NCI-H2227 treated with DMSO at 0.1 percent for 48 hours (cell line): ENCODE results near the gene KANK4.

Experiments
- DNase-seq: peaks from one replicate; lab custom pipeline; 2025; lab: John Stamatoyannopoulos, UW

Gene KANK4

DNA sequence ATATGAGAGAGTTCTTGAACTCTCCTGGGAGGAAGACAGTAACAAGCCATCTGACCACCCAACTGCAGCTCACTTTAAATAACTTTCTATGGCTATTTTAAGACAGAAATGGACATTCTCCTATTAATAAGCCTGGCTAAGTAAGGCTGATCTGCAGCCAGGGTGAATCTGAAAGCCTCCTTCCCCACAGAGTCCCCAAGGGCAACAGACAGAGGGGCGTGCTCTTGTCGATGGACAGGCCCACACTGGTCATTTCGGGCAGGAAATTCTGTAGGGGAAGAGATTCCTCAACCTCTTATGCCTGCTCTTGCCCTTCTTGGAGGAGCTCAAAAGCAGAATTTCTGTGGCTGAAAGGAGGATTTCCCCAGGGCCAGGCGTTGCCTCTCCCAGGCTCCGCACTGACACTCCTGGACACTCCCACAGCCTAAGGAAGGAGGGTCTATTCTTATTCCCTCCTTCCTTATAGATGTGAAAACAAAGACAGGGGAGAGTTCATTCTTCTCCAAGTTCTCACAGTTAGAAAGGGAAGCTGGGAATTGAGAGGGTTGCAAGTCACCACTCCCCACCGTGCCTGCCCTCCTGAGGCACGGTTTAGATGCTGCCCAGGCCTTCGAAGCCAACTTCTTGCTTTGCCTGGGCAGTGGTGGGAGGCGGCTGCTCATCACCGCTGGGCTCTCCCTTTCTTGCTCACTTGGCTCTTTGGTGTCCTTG lies 17.9 kb upstream of the KANK4 start:
- no peak for DNase-seq

DNA sequence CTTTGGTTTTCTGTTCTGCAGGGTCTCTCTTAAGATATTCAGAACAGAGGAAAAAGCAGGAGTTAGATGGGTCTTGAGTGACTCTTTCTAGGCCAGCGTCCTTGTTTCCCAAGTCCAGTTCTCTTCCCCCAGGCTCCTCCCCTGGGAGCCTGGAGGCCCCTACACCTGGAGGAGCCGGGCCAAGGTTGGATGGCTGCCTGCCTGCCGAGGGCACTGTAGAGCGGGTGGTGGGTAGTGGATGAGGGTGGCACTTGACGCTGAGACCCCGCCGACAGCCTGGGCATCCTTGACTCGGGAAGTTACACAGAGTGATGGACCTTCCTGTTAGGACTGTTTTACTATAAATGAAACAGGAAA lies 17.4 kb upstream of the KANK4 start:
- no peak for DNase-seq

DNA sequence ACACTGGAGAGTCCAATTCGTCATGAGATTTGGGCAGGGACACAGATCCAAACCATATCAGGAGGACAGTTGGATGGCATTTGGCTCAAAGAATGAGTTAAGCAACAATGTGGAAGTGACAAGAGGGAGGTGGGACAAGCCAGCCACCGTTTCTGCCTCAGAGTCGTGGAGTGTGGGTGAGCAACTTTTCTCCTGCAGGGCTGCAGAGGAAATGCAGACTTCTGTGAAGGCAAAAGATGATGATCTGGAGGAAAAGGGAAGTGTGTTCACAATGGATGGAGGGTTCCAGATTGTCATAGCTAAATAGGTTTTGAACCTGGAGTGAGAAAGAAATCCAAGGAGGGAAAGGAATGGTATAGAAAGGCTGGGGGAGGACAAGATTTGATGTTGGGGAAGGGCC lies 16.4 kb upstream of the KANK4 start:
- no peak for DNase-seq

DNA sequence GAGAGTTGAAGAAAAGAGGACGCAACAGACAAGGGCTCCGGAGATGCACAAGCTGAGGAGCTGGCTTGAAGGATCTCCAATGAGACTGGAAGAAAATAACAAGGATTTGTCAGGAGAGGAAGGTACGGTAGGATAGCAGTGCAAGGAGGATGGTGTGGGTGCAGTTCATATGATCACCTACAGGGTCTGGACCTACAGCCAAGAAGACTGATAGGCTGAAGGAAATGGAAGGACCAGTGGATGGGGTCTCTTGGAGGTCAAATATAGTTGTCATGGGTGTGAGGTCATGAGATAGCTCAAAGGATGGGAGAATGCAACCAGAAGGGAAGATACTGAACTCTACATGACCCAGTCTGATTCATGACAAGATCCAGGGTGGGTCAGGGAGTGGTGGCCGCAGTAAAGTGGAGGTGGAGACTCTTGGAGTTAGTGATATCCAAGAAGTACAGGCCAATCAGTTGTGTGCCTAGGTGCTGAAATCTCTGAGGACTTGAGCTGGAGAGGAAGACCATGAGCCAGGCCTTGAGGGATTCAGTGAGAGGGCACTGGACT lies 15.3 kb upstream of the KANK4 start:
- no peak for DNase-seq

DNA sequence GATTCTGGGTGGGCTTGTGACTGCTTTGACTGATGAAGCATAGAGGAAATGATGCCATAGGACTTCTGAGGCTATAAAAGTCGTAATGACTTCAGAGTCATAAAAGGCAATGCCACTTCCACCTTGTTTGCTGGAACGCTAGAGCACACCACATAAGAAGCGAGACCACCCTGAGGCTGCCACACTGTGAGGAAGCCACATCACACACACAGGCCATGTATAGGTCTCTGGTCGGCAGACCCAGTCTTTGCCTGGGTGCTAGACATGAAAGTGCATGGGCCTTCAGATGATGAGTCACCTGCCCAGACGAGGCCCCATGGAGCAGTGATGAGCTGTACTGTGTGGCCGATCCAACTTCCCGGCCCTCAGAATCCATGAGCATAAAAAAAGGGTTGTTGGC lies 14.2 kb upstream of the KANK4 start:
- DNase-seq = no peak

DNA sequence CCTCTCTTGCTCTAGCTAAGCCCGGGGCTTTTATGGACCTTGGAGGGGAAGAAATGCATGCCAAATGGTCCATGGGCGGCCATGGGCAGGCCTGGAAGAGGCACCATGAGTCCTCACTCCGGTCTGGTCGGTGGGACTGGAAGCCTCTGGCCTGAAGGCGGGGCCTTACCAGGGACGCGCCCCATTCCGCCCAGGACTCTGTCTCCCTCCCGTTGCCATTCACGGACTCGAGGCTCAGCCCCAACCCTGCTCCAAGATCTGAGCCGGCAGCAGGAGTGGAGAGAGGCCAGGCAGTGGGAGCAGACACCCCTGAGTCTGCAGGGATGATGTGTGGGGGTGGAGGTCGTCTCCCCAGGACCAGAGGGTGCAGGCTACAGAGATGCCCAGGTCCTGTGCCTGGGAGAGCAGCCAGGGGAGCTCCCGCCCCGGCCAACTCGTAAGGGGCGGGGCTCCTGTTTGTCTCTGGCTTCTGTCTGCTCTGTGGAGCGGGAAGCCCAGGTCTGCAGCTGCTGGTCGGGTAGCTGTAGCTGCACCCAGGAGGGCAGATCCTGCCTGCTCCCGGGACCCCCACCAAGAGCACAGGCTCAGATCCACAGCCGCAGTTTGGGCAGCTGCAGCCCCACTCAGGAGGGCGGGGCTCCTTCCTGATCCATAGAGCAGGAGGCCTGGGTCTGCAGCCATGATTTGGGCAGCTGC lies 8.3 kb upstream of the KANK4 start:
- DNase-seq = no peak

DNA sequence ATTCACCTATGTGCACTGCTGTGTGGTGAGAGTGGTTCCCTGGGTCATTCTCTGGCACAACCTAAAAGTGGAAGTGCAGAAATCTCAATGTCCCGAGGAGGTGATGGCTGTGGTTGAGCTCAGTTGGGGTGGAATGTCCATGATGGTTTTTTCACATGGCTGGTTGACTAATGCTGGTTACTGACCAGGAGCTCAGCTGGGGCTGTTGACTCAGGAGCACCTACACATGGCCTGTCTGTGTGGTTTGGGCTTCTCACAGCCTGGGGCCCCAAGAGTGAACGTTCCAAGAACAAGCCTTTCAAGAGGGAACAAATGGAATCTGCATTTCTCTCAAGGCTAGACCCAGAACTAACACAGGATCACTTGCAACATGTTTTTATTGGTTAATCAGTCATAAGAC lies 6.4 kb upstream of the KANK4 start:
- no peak for DNase-seq

DNA sequence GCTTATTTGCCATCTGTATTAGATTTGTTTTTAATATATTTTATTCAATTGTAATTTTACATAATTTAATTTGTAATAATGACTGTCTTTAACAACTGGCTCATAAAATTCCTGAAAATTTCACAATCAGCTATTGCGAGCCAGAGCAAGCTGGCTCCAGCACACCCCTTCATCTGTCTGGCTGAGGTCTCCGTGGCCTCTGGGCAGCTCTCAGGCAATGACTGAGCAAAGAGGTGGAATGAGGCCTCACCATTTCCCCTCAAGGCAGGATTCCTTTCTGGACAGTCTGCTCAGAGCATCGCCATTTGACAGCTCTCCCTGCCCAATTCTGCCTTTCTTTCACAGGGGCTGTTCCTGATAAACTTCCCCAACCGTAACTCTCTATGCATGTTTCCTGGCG lies 5.8 kb upstream of the KANK4 start:
- no peak for DNase-seq

DNA sequence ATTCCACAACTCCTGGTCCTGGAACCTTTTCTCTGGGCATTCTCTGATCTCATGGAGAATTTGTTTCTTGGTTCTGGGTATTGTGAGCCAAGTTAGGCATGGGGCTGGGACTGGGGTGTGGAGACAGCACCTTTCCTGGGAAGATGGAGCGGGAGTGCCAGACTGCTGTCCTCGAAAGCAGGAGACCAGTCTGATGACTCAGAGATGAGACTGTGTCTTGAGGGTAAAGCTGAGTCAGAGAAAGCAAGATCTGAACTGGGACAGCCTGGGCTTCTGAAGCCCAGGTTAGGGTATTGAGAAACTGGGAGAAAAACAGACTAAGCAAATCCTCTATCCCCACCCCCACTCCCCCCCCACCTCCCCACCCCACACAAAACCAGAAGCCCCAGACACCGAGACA lies 2.2 kb upstream of the KANK4 start:
- DNase-seq = no peak

DNA sequence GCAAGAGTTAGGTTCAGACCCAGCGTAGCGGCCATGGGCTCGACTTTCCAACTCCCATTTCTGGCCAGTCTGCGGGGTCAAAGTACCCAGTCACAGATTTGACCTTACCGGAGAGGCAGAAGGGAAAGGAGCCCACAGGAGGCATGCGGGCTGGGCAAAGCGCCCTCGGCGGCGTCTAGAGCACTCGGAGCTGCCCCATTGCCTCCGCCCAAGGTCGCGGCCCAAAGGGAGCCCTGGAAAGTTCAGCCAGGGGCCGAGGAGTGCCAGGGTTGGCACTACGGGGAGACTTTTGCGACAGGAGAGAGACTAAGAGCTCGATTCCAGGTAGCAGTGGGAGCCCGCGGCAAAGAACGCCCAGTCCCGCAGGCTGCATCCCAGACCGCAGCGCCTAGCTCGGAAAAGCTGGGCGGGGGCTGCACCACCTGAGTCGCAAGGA lies 896 bp downstream of the KANK4 start:
- DNase-seq = no peak

DNA sequence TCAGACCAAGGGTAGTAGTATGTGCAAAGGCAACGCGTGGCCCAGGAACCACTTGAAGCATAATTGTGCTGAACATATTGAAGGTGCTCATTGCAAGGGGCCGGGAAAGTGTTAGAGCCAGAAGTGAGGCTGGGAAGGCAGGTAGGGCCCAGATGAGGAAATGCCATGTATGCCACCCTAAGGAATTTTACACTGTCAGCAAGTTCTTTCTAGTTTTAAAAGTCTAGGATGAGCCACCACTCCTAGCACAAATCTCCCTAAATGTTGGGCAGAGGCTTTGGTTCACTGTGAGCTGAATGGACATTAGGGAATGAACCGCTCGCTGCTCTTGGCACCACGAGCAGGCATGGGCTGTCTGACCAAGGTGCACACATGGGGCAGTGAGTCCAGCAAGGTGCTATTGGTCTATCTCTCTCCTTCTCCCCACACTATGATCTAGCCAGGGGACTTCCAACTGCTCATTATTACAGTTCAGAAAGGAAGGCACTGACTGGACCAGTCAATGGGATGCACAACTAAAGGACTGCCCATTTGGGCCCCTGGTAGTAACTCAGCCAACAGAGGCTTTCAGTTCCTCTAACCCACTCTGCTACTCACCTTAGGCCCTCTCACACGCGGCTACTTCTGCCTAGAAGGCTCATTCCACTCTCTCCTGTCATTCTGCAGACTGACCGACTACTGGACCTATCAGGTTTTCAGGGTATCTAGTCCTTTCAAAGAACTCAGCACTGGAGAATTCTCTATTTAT lies 2.0 kb downstream of the KANK4 start:
- no peak for DNase-seq

DNA sequence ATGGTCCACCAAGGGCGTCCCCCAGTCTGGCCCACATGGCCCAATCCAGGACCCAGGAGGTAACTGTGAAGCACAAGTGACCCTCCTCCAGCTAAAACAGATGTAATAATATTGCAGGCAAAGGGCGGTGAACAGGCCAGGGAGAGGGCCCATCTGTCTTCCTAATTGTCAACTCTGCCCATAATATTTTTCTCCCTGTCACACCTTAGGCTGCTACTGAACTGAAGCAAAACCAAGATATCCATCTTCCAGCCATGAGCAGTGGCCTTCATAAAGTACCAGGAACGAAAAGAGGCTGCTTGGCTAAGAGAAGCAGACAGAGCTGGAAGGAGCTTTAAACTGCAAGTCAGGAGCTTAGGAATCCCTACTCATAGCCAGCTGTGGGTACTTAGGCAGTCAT lies 3.1 kb downstream of the KANK4 start:
- DNase-seq = no peak

DNA sequence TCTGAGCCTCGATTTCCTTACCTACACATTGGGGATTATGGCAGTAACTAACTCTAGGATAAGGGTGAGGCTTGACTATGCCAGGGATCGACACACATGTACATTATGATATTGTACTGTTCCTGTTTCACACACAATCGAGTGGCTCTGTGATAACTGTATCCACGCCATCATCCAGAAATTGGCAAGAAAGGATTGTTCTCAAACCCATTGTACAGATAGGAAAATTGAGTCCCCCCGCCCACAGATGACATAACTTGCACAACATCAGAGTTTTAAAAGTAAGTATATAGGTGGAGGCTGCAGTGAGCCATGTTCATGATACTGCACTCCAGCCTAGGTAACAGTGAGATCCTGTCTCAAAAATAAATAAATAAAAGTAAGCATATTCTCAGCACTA lies 3.8 kb downstream of the KANK4 start:
- DNase-seq = no peak

DNA sequence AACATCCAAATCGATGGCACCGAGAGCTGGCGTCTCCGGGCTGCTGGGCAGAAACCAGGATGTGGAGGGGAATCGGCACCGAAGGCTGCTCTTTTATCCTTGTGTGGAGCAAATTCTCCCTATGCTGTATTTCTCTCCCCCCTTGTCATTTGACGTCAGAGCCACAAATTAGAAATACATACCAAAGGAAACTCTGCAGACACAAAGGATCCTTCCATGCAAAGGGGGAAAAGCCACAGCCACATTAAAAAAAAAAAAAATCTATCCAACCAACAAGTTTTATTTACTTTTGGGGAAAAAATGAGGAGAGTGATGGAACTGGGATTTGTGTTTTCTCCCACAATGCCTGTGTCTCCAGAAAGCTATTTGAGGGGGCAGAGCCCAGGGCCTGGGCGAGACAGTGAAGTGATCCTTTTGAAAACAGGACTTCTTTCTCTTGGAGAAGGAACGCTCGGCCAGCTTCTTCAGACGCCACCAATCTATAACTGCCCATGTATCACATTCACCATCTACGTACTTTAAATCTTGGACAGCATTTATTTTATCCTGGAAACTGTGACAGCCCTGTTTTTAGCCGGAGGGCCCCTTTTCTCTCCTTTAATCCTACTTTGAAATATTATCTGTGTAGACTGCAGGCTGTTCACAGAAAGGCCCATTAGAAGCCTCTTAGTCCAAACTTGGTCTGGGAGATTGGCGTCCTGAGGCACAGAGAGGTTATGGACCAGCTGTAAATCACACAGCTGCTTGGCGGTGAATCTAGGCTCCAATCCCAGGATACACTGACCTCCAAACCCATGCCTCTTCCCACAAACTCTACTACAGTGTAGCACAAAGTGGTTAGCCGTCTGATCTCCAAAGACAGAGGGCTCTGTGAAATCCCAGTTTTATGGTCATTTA lies 4.5 kb downstream of the KANK4 start:
- no peak for DNase-seq

DNA sequence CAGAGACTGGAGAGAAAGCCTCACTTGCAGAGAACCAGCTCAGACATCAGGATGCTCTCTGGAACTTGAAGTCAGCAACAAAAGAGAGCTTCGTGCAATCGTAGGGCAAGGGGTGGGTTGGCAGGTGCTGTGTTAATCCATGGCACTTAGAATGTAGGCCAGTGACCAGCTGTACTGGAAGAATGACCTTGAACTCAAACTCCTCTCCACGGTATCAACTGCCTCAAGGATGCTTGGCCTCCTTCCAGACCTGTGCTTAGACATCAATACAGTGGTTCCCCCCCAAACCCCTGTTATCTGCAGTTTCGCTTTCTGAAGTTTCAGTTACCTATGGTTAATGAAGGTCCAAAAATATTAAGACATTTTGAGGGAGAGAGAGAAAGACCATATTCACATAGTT lies 6.5 kb downstream of the KANK4 start:
- no peak for DNase-seq

DNA sequence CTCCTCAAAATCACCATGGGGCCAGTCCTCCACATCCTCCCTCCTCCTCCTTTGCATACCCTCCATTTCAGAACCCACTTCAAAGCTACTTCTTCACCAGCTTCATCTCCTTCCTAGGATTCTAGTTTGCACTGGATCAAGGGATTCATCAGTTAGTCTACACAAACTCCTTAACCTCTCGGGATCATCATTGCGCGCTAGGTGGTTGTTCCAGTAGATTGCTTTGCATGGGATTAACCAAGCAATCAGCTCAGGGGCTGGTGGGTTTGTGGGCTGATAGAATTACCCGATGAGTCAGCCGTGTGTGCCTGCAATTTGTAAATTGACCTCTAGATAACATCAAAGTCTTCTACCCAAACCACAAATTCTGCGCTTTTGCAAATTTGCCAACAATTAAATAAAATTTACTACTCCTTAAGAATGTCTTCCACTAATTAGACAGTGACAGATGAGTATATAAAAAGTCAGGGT lies 7.7 kb downstream of the KANK4 start:
- no peak for DNase-seq

DNA sequence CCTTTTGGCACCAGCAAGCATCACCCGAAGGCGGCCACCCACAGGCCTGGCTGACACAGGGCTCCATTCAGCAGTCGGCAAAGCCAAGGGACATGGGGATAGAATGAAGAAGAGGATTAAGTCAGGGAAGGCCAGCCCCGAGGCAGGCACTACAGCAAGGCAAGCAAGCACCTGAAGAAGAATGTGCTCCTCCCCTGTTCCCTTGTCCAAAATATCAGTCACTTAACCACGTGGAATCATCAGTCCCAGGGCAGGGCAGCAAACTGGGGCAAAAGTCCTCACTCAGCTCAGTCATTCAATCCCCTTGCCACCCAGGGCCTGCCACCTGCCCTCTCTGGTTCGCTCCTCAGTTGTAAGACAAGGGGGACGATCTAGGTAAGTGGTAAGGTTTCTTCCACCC lies 9.3 kb downstream of the KANK4 start:
- no peak for DNase-seq

DNA sequence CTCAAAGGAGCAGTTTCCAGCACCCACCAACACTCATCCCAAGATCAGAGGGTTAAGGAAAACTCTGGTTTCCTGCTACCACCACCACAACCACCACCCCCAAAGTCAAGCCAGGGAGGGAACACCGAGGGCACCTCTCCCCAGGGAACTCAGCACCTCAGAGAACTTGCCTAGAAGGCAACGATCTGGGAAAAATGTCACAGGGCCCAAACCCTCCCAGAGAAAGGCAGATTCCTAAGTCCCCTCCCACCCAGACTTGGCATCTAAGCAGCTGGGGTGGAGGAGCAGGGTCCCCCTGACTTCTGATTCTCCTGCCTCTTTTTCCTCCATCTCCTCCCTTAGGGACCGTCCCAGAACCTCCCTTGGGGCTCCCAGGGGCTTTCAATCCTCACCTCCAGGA lies 10.6 kb downstream of the KANK4 start:
- no peak for DNase-seq

DNA sequence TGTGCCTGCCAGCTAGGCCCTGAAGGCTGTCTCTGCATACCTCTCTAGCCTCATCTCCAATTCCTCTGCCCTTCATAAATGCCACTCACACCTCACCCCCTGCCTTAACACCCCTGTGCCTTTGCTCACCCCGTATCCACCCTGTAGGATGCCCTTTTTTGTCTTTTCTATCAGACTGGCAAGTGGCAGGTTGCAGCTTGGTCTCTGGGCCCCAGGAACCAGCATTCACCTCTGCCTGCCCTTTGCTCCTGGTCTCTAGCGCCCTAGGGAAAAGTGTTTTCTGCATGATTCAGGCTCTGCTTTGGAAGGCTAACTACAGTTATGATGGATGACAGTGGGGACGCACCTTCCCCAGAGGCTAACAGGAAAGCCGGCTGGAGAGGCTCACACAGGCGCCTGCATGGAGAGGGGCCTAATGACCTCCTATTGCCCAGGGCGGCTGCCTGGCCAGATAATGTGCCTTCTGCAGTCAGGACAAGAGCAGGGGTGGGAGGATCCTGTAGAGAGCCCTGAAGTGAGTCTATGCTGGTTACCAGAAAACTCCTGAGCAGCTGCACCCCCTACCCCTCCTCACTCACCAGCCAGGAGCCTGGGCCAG lies 11.2 kb downstream of the KANK4 start:
- DNase-seq = no peak

DNA sequence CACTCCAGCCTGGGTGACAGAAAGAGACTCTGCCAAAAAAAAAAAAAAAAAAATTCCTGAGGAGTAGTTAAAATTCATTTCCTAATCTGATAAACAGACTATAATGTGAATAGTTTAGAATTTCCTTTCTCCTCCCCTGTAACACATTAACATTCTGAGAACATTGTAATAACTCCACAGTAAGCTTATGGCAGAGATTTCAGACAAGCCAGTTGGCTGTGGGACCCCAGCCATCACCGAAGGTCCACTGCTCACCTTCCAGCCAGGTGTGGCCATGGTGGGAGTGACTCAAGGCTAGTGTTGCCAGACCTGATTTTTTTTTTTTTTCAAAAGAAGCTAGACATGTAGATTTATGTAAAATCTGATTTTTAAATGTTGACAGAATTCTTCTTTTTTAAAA lies 11.8 kb downstream of the KANK4 start:
- DNase-seq = no peak

DNA sequence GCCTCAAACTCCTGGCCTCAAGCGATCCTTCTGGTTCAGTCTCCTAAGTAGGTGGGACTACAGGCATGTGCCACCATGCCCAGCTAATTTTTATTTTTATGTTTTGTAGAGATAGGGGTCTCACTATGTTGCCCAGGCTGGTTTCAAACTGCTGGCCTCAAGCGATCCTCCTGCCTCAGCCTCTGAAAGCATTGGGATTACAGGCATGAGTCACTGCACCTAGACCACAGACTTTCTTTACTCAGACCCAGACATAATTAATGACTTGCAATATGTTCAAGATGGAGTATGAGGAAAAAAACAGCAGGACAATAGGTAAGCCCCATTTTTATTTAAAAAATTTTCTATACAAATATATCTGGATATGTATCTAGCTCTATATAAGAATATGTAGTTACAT lies 13.2 kb downstream of the KANK4 start:
- DNase-seq = no peak

DNA sequence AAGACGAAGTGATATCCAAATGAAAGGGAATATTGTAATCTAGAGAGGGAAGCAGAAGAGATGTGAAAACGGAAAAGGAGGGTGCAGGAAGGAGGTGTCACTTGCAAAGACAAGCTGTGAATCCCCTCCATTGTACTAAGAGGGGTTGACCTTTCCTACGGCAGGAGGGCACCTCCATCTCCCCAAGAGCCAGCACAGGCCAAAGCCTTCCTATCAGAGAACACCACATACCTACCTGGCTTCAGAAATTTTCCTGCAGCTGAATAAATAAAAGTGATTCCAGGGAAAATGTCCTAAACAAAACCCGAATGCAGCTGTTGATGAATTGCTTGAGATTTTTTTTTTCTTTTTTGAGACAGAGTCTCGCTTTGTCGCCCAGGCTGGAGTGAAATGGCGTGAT lies 14.3 kb downstream of the KANK4 start:
- no peak for DNase-seq
